ENCODE data around the gene PYGB. TPM values are rescaled to one million over a fixed set of nuclear protein-coding genes. Genes with fewer than 3 reads are reported as not detected.
A peak's percentile ranks its signal among the peaks of the same experiment; 100 is the strongest.

PYGB gene
- polyA plus RNA-seq, 3 donors from 2014 or later, result 39.3 to 56.0 (median 51.0) TPM

DNA sequence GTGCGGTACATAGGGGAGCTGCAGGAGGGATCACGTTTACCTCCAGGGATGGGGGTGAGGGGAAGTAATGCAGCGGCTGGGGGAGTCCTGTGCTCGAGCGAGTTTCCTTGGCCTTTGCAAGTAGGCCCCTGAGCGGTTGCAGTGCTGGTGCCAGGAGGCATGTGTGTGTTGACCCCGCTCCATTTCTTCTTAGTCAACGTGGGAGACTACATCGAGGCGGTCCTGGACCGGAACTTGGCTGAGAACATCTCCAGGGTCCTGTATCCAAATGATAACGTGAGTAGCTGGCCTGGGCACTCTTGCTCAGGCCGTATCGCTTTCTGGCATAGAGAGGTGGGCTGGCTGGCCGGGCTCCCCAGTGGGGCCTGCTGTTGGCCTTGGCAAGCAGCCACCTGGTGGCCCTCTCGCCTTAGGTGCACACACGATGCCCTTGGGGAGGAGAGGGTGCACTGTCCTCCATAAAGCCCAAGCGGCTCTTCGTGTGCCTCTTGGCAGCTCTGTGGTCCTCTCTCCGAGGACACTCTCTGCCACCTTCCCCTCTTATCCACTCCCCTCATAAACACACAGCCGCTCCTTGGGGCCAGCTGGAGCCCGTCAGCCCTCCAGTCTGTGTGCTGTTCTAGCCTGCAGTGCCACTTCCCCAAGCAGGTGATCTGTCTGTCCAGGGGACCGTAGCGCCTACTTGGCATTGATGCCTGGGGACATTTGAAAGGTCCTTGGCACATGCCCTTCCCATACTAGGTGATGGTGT, 29.3 kb downstream of the PYGB start:
- Mint-ChIP-seq H3K27me3 (ENCODE audit: low read depth in 3 of 3) (peaks cover 0 to 3% (median 3%) of the 10 kb centered on the region in 3 donors), H3K27ac (peak overlapping the region in 1 of 6 donors; percentile 22), H3K9me3 (no peaks in the 10 kb centered on the region), H3K4me3 (no peak overlapping the region), H3K4me1 (no peaks in the 10 kb centered on the region), H3K36me3 (peaks cover 0 to 10% (median 5%) of the 10 kb centered on the region in 3 donors)
- DNase-seq, result no peak

DNA sequence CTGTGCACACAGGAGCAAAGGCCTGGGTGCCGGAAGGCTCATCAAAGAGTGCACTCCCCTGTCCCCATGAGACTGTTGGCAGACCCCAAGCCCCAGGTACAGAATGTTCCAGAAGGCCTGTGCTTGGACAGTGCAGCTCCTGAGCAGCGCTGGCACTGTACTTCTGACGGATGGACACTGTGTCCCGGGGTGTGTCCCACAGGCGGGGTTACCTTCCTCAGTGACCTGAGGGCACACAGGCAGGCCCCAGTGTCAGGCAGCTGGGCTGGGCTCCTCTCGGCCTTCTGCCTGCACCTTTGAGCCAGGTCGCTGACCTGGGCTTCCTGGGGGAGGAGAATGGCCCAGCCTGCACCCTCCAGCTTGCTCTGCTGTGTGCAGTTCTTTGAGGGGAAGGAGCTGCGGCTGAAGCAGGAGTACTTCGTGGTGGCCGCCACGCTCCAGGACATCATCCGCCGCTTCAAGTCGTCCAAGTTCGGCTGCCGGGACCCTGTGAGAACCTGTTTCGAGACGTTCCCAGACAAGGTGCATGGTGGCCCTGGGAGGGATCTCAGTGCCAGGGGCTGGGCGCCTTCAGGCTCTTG, 30.1 kb downstream of the PYGB start:
- DNase-seq, result no peak
- no peak overlapping the region for H3K27ac Mint-ChIP-seq
- peaks cover 0 to 6% (median 0%) of the 10 kb centered on the region in 3 donors for H3K36me3 Mint-ChIP-seq
- H3K27me3 Mint-ChIP-seq (ENCODE audit: low read depth in 3 of 3), result peaks cover 3 to 5% (median 3%) of the 10 kb centered on the region in 3 donors
- no peaks in the 10 kb centered on the region for H3K4me1 Mint-ChIP-seq
- no peak overlapping the region for H3K4me3 Mint-ChIP-seq
- no peaks in the 10 kb centered on the region for H3K9me3 Mint-ChIP-seq

DNA sequence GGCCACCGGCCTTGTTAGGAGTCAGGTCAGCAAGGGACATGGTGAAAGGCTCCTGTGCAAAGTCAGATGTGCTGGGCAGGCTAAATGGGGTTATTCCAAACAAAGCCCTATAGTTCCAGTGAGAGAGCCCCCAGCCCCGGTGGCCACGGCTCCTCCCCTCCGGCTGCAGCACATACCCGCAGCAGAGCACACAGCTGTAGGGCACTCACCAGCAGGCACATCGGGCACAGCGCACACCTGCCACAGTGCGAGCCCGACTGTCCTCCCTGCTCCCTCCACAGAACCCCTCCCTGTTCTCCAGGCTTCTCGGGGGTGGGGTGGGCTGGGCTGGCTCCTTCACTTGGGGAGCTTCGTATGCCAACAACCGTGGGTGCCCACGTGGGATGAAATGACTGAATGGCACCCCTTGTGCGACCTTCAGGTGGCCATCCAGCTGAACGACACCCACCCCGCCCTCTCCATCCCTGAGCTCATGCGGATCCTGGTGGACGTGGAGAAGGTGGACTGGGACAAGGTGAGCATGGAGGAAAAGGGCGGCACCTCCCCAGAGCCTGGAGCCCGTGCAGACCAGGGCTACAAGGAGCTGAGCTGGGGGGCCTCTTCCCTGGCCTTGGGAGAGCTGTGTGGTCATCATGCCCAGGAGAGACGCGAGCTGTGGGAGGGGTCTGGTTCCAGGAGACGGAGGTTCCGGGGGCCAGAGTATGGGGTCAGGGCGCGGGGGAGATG, 30.9 kb downstream of the PYGB start:
- no peaks in the 10 kb centered on the region for H3K9me3 Mint-ChIP-seq
- peaks cover 0 to 8% (median 0%) of the 10 kb centered on the region in 3 donors for H3K36me3 Mint-ChIP-seq
- no peak for DNase-seq
- peaks cover 3 to 5% (median 3%) of the 10 kb centered on the region in 3 donors for H3K27me3 Mint-ChIP-seq (ENCODE audit: low read depth in 3 of 3)
- no peaks in the 10 kb centered on the region for H3K4me1 Mint-ChIP-seq
- H3K27ac Mint-ChIP-seq, result no peak overlapping the region
- H3K4me3 Mint-ChIP-seq, result no peak overlapping the region

DNA sequence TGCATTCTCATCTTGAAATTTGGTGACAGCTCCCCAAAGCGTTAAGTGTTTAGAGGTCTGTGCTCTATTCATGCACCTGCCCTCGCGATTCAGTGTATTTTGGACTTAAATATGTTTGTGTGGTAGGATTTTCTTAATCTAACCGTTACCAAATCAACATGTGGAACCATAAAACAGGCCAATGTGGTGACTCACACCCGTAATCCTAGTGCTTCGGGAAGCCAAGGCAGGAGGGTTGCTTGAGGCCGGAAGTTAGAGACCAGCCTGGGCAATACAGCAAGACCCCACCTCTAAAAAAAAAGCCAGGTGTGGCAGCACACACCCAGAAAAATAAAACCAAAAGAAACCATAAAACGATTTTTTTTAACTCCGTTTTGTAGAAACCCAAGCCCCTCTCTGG, 31.5 kb downstream of the PYGB start:
- no peak overlapping the region for H3K27ac Mint-ChIP-seq
- no peaks in the 10 kb centered on the region for H3K4me1 Mint-ChIP-seq
- peaks cover 3 to 5% (median 3%) of the 10 kb centered on the region in 3 donors for H3K27me3 Mint-ChIP-seq (ENCODE audit: low read depth in 3 of 3)
- peaks cover 0 to 9% (median 0%) of the 10 kb centered on the region in 3 donors for H3K36me3 Mint-ChIP-seq
- no peak for DNase-seq
- H3K4me3 Mint-ChIP-seq, result no peak overlapping the region
- no peaks in the 10 kb centered on the region for H3K9me3 Mint-ChIP-seq

DNA sequence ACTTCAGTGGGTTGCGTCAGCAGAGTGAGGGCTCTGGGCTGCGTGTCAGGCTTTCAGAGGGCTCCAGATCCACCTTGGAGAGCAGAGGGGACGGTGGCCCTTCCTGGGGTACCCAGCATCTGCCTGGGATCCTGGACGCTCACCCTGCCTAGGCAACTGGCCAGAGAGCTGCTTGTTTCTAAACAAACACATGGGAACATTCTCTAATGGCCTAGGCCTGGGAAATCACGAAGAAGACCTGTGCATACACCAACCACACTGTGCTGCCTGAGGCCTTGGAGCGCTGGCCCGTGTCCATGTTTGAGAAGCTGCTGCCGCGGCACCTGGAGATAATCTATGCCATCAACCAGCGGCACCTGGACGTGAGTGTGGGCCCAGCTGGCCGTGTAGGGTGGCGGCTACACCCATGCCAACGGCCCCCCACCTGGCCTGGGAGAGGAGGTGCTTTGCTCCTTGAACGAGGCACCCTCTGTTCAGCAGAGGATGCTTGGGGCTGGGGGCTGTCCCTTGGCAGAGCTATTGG, 32.2 kb downstream of the PYGB start:
- H3K27ac Mint-ChIP-seq, result no peak overlapping the region
- no peaks in the 10 kb centered on the region for H3K9me3 Mint-ChIP-seq
- no peak overlapping the region for H3K4me3 Mint-ChIP-seq
- no peak for DNase-seq
- H3K4me1 Mint-ChIP-seq, result no peaks in the 10 kb centered on the region
- H3K36me3 Mint-ChIP-seq, result peaks cover 0 to 10% (median under 1%) of the 10 kb centered on the region in 3 donors
- peaks cover 3 to 5% (median 4%) of the 10 kb centered on the region in 3 donors for H3K27me3 Mint-ChIP-seq (ENCODE audit: low read depth in 3 of 3)

DNA sequence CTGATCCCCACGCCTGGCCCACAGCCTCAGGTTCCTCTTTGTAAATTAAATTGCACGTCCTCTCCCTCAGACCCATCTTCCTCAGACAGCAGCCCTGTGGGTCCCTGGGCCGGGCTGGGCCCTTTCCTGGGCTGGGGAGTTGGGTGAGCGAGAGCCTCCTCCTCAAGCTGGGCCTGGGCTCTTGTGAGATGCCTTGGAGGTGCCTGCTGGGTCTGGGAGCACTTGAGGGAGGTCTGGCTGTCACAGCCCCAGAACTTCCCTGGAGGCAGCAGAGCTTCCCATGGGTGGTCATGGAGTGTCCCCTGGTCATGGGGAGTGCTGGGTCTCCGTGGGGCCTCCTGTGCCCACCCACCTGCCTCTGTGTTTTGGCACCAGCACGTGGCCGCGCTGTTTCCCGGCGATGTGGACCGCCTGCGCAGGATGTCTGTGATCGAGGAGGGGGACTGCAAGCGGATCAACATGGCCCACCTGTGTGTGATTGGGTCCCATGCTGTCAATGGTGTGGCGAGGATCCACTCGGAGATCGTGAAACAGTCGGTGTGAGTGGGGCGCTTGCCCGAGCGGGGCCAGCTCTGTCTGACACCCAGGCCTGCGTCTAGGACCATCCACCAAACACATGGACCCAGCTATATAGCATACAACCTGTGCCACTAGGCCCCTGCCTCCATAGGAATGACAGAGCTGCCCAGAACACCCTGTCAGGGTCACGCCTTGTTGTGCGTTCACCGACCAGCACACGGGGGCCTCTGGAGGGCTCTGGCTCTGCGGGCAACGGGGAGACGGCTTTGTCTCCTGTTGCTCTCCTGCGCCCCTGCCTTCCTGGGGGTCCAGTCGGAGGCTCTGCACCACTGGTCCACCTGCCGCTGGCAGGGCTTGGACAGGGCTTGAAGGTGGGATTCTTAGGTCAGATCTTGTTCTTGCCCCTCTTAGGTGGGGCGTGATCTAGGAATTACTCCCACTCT, 33.0 kb downstream of the PYGB start:
- DNase-seq, result no peak
- Mint-ChIP-seq H3K4me3 (no peak overlapping the region), H3K36me3 (peaks cover 0 to 17% (median 8%) of the 10 kb centered on the region in 3 donors), H3K4me1 (no peaks in the 10 kb centered on the region), H3K9me3 (no peaks in the 10 kb centered on the region), H3K27me3 (ENCODE audit: low read depth in 3 of 3) (peaks cover 0 to 8% (median 5%) of the 10 kb centered on the region in 3 donors), H3K27ac (no peak overlapping the region)

DNA sequence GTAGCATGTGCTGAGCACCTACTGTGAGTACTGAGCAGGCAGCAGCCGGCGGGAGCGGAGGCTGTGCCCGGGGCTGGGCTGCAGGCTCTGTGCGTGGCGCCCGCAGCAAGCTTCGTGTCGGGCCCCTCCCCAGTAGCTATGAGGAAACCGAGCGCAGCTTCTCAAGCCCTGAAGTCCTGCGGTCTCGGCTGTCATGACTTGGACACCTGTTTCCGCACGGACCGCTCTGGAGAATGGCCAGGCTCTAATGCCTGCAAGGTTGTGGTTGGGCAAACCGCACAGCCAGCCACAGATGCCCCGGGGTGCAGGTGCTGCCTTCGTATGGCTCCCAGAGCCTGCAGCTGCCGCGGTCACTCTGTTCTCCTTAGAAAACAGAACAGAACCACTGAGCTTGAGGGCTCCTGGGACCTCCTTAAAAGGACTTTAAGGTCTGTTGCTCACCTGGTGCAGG, 33.7 kb downstream of the PYGB start:
- Mint-ChIP-seq H3K27me3 (ENCODE audit: low read depth in 3 of 3) (peaks cover 2 to 6% (median 5%) of the 10 kb centered on the region in 3 donors), H3K27ac (no peak overlapping the region), H3K4me3 (no peak overlapping the region), H3K4me1 (no peaks in the 10 kb centered on the region), H3K9me3 (no peaks in the 10 kb centered on the region), H3K36me3 (peaks cover 0 to 22% (median 12%) of the 10 kb centered on the region in 3 donors)
- DNase-seq, result no peak

DNA sequence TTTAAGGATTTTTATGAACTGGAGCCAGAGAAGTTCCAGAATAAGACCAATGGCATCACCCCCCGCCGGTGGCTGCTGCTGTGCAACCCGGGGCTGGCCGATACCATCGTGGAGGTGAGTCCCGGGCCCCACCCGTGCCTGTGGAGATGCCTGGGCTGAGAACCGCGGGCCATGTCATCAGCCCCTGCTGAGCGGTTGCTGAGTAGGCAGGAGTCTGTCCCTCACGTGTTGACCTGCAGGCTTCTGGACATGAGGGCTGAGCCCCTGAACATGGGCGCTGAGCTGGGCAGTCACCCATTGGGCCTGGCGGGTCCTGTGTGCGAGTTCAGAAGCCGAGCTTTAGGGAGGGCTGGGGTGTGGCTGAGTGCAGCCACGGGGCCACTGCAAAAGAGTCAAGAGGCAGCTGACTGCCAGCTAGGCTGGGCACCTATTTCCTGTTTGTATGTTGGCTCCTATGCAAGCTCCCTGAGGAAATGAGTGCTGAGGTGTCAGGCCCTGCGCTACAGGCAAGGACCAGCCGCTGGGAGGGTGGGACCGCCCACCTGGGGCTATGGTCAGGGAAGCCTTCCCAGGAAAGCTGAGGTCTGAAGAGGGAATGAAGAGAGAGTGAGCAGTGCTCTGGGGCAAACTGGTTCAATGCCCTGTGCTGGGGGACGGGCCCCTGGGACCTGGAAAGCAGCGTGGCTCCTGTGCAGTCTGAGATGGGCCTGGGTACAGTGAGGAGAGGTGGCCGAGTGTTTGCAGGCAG, 34.3 kb downstream of the PYGB start:
- Mint-ChIP-seq H3K4me1 (no peaks in the 10 kb centered on the region), H3K36me3 (peaks cover 0 to 27% (median 16%) of the 10 kb centered on the region in 3 donors), H3K27ac (peak overlapping the region in 3 of 6 donors; percentile 17 to 73 (median 24)), H3K9me3 (no peaks in the 10 kb centered on the region), H3K4me3 (no peak overlapping the region), H3K27me3 (ENCODE audit: low read depth in 3 of 3) (peaks cover 2 to 6% (median 5%) of the 10 kb centered on the region in 3 donors)
- no peak for DNase-seq

DNA sequence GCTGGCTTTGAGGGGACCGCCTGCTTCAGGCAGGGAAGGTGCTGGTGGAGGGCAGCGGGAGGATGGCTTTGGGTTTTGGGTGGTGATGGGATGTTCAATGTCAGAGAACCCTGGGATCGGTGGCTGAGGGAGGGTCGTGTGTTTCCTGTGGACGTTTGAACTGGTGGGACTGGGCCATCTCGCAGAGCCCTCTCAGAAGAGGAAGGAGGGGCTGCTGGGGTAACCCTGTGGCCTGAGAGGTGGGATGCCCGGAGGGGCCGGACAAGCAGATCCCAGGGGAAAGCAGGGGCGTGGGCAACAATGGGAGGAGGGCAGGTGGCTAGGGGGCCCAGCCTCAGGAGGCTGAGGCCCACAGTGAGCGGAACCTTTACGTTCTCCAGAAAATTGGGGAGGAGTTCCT, 34.9 kb downstream of the PYGB start:
- Mint-ChIP-seq H3K27ac (peak overlapping the region in 3 of 6 donors; percentile 17 to 73 (median 24)), H3K27me3 (ENCODE audit: low read depth in 3 of 3) (peaks cover 2 to 6% (median 5%) of the 10 kb centered on the region in 3 donors), H3K4me1 (no peaks in the 10 kb centered on the region), H3K9me3 (no peaks in the 10 kb centered on the region), H3K36me3 (peaks cover 0 to 24% (median 16%) of the 10 kb centered on the region in 3 donors), H3K4me3 (no peak overlapping the region)
- no peak for DNase-seq

DNA sequence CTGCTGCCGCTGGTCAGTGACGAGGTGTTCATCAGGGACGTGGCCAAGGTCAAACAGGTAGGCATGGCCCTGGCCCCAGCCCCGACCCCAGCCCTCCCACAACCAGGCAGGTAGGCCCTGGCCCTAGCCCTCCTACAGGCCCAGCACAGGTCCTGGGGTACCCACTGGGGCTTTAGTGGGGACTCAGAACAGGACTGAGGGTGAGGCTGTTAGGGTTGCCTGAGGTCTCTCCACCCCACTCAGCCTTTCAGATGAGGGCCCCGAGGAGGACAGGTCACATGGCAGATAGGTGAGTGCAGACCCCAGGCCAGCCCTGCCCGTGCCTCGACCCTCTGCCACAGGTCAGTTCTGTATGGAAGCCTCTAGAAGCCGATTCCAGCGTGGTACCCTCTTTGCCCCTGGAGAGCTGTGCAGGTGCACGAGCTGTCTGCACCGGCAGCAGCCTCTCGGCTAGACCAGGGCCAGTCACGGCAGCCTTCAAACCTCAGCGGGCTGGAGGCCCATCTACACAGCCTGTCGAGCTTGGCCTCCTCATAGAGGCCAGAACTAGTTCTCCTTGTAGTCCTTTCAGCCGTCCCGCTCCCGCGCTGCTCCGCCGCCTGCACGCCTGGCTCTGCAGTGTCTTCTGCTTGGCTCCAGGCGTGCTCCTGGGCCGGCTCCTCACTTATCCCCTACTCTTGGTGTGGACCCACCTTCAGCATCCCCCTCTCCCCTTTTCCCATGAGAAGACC, 35.5 kb downstream of the PYGB start:
- Mint-ChIP-seq H3K27me3 (ENCODE audit: low read depth in 3 of 3) (peaks cover 2 to 6% (median 5%) of the 10 kb centered on the region in 3 donors), H3K9me3 (no peaks in the 10 kb centered on the region), H3K4me1 (no peaks in the 10 kb centered on the region), H3K36me3 (peaks cover 0 to 24% (median 16%) of the 10 kb centered on the region in 3 donors), H3K27ac (no peak overlapping the region), H3K4me3 (no peak overlapping the region)
- no peak for DNase-seq

DNA sequence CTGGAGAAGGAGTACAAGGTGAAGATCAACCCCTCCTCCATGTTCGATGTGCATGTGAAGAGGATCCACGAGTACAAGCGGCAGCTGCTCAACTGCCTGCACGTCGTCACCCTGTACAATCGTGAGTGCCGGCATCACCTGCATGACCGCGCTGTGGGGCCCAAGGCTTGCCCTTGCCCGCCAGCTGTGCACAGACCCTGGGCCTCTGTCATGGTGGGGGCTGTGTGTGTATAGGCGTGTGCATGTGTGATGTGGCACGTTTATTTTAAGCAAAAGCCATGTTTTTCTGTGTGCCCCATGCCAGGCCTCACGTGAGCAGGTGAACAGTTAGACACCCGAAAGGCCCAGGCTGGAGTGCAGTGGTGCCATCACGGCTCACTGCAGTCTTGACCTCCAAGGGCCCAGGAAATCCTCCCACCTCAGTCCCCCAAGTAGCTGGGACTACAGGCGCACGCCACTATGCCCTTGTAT, 36.3 kb downstream of the PYGB start:
- H3K27ac Mint-ChIP-seq, result peak overlapping the region in 2 of 6 donors; percentile 30 to 40
- peaks cover 2 to 6% (median 6%) of the 10 kb centered on the region in 3 donors for H3K27me3 Mint-ChIP-seq (ENCODE audit: low read depth in 3 of 3)
- no peaks in the 10 kb centered on the region for H3K4me1 Mint-ChIP-seq
- no peak for DNase-seq
- no peaks in the 10 kb centered on the region for H3K9me3 Mint-ChIP-seq
- peaks cover 2 to 24% (median 16%) of the 10 kb centered on the region in 3 donors for H3K36me3 Mint-ChIP-seq
- H3K4me3 Mint-ChIP-seq, result no peak overlapping the region

All from immature natural killer cell (primary cell).